H1 (cell line): ENCODE results near the gene SAT1.

Experiments used
- CBX8 ChIP-seq: fragments of 300-800, 300-1000 bp; sonication (generic); IDR thresholded peaks from 2 replicates; pipeline ENCODE4 v1.7.1; 2016; ENCODE audit warnings: low read depth, low read length, borderline replicate concordance
- CHD2 ChIP-seq: IDR thresholded peaks from 2 replicates; pipeline ENCODE4 v1.6.1; 2012; ENCODE audit warnings: low read length, improper control_type of control experiment
- EZH2 ChIP-seq: fragments of 200-600 bp; sonication (generic); IDR thresholded peaks from 2 replicates; pipeline ENCODE4 v1.7.1; 2012; ENCODE audit warnings: low read depth, mild to moderate bottlenecking, moderate library complexity, low read length, inconsistent platforms; ENCODE audit not compliant: severe bottlenecking
- JUN ChIP-seq: IDR thresholded peaks from 2 replicates; pipeline ENCODE4 v1.6.1; 2011; ENCODE audit warnings: low read depth, mild to moderate bottlenecking, improper control_type of control experiment, low read length
- KDM1A ChIP-seq: fragments of 200-600, 300-600 bp; sonication (generic); IDR thresholded peaks from 2 replicates; pipeline ENCODE4 v1.7.1; 2016; ENCODE audit warnings: mild to moderate bottlenecking, low read length, borderline replicate concordance
- POLR2A ChIP-seq, 2 experiments: IDR thresholded peaks; 1 replicate in 1 of 2; 2 replicates in 1 of 2; pipeline ENCODE4 v1.6.1; 2011; ENCODE audit warnings: low read depth in 2 of 2, low read length in 2 of 2, mild to moderate bottlenecking in 2 of 2; ENCODE audit errors: control extremely low read depth in 1 of 2
- SP2 ChIP-seq: IDR thresholded peaks from 2 replicates; pipeline ENCODE4 v1.6.1; 2012; ENCODE audit warnings: mild to moderate bottlenecking, low read length, inconsistent platforms
- SRF ChIP-seq: IDR thresholded peaks from 2 replicates; pipeline ENCODE4 v1.6.1; 2011; ENCODE audit warnings: mild to moderate bottlenecking, low read depth, low read length, moderate library complexity
- YY1 ChIP-seq: IDR thresholded peaks from 2 replicates; pipeline ENCODE4 v1.6.1; 2011; ENCODE audit warnings: low read depth, mild to moderate bottlenecking, low read length
- TF ChIP-seq, protein P1 (sequence below), 3 experiments: IDR thresholded peaks; 1 replicate in 2 of 3; 2 replicates in 1 of 3; pipeline versions ENCODE4 v1.5.1 to v1.6.1; 2011; ENCODE audit warnings: low read length in 3 of 3, mild to moderate bottlenecking in 3 of 3, inconsistent platforms in 2 of 3, low read depth in 1 of 3, moderate library complexity in 1 of 3; ENCODE audit not compliant: insufficient read depth in 1 of 3; ENCODE audit errors: control extremely low read depth in 1 of 3
- TF ChIP-seq, protein P2 (sequence below): IDR thresholded peaks from 2 replicates; pipeline ENCODE4 v1.6.1; 2012; ENCODE audit warnings: inconsistent platforms
- TF ChIP-seq, protein P3 (sequence below): IDR thresholded peaks from 2 replicates; pipeline ENCODE4 v1.6.1; 2011; ENCODE audit warnings: low read length, improper control_type of control experiment
- TF ChIP-seq, protein P4 (sequence below): IDR thresholded peaks from 2 replicates; pipeline ENCODE4 v1.6.1; 2012; ENCODE audit warnings: inconsistent platforms

DNA sequence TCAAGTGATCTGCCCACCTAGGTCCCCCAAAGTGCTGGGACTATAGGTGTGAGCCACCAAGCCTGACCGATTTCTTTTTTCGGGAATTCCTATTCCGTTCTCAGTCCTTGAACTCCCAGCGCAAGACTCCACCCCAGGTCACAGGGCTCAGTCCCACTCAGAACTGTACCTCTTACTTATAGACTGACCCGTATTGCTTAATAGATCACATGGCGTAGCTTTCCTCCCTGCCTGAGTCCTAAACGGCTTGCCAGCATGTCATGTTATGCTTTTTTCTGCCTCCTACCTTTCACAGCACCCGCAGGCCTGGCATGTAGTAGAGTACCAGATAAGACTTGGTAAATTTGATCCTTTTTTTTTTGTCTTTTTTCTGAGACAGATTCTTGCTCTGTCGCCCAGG is 22.4 kb downstream of the SAT1 start:
- no peak for TF ChIP-seq EZH2
- TF ChIP-seq POLR2A (IDR thresholded peaks at IDR 0.05; ENCODE audit: control extremely low read depth in 1 of 2, low read depth in 2 of 2, low read length in 2 of 2) = no peak
- TF ChIP-seq SRF = no peak
- TF ChIP-seq KDM1A = no peak
- TF ChIP-seq CBX8 = no peak
- no peak for TF ChIP-seq YY1
- TF ChIP-seq, protein P1, sequence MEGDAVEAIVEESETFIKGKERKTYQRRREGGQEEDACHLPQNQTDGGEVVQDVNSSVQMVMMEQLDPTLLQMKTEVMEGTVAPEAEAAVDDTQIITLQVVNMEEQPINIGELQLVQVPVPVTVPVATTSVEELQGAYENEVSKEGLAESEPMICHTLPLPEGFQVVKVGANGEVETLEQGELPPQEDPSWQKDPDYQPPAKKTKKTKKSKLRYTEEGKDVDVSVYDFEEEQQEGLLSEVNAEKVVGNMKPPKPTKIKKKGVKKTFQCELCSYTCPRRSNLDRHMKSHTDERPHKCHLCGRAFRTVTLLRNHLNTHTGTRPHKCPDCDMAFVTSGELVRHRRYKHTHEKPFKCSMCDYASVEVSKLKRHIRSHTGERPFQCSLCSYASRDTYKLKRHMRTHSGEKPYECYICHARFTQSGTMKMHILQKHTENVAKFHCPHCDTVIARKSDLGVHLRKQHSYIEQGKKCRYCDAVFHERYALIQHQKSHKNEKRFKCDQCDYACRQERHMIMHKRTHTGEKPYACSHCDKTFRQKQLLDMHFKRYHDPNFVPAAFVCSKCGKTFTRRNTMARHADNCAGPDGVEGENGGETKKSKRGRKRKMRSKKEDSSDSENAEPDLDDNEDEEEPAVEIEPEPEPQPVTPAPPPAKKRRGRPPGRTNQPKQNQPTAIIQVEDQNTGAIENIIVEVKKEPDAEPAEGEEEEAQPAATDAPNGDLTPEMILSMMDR (IDR thresholded peaks at IDR 0.05; ENCODE audit: control extremely low read depth in 1 of 3, insufficient read depth in 1 of 3, low read depth in 1 of 3, low read length in 3 of 3) = no peak
- no peak for TF ChIP-seq SP2
- no peak for TF ChIP-seq JUN
- no peak for TF ChIP-seq CHD2
- TF ChIP-seq, protein P2, sequence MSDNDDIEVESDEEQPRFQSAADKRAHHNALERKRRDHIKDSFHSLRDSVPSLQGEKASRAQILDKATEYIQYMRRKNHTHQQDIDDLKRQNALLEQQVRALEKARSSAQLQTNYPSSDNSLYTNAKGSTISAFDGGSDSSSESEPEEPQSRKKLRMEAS = no peak
- TF ChIP-seq, protein P3, sequence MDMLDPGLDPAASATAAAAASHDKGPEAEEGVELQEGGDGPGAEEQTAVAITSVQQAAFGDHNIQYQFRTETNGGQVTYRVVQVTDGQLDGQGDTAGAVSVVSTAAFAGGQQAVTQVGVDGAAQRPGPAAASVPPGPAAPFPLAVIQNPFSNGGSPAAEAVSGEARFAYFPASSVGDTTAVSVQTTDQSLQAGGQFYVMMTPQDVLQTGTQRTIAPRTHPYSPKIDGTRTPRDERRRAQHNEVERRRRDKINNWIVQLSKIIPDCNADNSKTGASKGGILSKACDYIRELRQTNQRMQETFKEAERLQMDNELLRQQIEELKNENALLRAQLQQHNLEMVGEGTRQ = no peak
- TF ChIP-seq, protein P4, sequence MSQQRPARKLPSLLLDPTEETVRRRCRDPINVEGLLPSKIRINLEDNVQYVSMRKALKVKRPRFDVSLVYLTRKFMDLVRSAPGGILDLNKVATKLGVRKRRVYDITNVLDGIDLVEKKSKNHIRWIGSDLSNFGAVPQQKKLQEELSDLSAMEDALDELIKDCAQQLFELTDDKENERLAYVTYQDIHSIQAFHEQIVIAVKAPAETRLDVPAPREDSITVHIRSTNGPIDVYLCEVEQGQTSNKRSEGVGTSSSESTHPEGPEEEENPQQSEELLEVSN = no peak
